Mammary epithelial cell (primary cell): ENCODE results near the gene CLN6.

ENCODE experiments used
- EZH2 ChIP-seq: IDR thresholded peaks from 2 replicates; pipeline ENCODE4 v1.6.1; 2012; ENCODE audit warnings: low read length, inconsistent platforms, borderline replicate concordance
- TF ChIP-seq, protein P1 (sequence below), 2 donors: IDR thresholded peaks in 1 of 2; conservative IDR thresholded peaks in 1 of 2; 2 replicates each; pipeline ENCODE4 v1.5.1; 2011 to 2012; ENCODE audit warnings: inconsistent platforms in 2 of 2, low read length in 2 of 2, mild to moderate bottlenecking in 2 of 2, control low read depth in 1 of 2, low read depth in 1 of 2; ENCODE audit not compliant: insufficient read depth in 1 of 2; ENCODE audit errors: extremely low read depth in 1 of 2

DNA sequence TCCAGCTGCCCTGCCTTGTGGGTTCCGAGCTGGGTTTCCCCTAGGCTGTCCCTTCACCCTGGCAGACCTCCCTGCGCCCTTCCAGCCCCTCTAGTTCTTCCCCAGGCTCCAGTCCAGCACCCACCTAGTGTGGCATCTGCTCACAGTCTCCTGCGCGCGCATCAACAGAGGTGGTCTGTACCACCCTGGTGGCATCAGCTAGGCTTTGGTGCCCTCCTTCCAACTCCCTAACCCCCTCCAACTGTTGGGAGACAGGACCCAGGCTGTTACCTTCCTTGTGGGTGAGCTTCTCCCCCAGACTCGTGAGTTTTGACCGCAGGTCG lies 32.4 kb downstream of the CLN6 start:
- TF ChIP-seq, protein P1, sequence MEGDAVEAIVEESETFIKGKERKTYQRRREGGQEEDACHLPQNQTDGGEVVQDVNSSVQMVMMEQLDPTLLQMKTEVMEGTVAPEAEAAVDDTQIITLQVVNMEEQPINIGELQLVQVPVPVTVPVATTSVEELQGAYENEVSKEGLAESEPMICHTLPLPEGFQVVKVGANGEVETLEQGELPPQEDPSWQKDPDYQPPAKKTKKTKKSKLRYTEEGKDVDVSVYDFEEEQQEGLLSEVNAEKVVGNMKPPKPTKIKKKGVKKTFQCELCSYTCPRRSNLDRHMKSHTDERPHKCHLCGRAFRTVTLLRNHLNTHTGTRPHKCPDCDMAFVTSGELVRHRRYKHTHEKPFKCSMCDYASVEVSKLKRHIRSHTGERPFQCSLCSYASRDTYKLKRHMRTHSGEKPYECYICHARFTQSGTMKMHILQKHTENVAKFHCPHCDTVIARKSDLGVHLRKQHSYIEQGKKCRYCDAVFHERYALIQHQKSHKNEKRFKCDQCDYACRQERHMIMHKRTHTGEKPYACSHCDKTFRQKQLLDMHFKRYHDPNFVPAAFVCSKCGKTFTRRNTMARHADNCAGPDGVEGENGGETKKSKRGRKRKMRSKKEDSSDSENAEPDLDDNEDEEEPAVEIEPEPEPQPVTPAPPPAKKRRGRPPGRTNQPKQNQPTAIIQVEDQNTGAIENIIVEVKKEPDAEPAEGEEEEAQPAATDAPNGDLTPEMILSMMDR (conservative IDR thresholded peaks at IDR 0.05 in 1 of 2, IDR thresholded peaks at IDR 0.05 in 1 of 2; ENCODE audit: extremely low read depth in 1 of 2, insufficient read depth in 1 of 2, low read depth in 1 of 2, low read length in 2 of 2): no peak
- TF ChIP-seq EZH2: no peak
